Large intestine (tissue), 3 donors: ENCODE data around the gene PTPRM. TPM values are rescaled to one million over a fixed set of nuclear protein-coding genes. Genes with fewer than 3 reads are reported as not detected.

Source experiments
- DNase-seq, 2 donors: peaks; one replicate each; pipeline versions ENCODE4 v3.0.0 to v3.0.0-alpha.2; 2013
- H3K27ac ChIP-seq: one replicate; pipeline ENCODE4 v1.5.1; 2013; ENCODE audit warnings: low read length
- H3K27me3 ChIP-seq: 2 replicates; pipeline ENCODE4 v1.6.1; 2013; ENCODE audit warnings: low read length; ENCODE audit not compliant: control insufficient read depth, insufficient read depth
- H3K36me3 ChIP-seq: 2 replicates; pipeline ENCODE4 v1.6.1; 2013; ENCODE audit warnings: low read length; ENCODE audit not compliant: control insufficient read depth, insufficient read depth
- H3K4me1 ChIP-seq: one replicate; pipeline ENCODE4 v1.6.1; 2013; ENCODE audit warnings: low read length; ENCODE audit not compliant: control insufficient read depth, insufficient read depth
- H3K4me3 ChIP-seq: one replicate; pipeline ENCODE4 v1.5.1; 2013; ENCODE audit warnings: low read length
- H3K9me3 ChIP-seq: one replicate; pipeline ENCODE4 v1.6.1; 2013; ENCODE audit warnings: mild to moderate bottlenecking, low read depth, low read length, moderate library complexity; ENCODE audit not compliant: control insufficient read depth
- WGBS: methylation state at CpG from one replicate; pipeline ENCODE4 v1.1.5; 2013; ENCODE audit warnings: low lambda C conversion rate; ENCODE audit not compliant: insufficient coverage; 5-methylcytosine and 5-hydroxymethylcytosine counted together
- polyA plus RNA-seq: library from polyadenylated mRNA; unstranded; fragments of 120-200 nt; gene quantifications from one replicate; pipeline ENCODE4 v1.2.1, GENCODE V29; 2013

Gene PTPRM
- polyA plus RNA-seq, 1 donor: 27.2 TPM

GRCh38 chr18:8165095-8165494, 598.0 kb downstream of the PTPRM start:
- no CpG with 5 or more reads among the region's 6 CpGs for WGBS
- no peak for DNase-seq
- H3K27ac ChIP-seq: no peak overlapping the region

DNA sequence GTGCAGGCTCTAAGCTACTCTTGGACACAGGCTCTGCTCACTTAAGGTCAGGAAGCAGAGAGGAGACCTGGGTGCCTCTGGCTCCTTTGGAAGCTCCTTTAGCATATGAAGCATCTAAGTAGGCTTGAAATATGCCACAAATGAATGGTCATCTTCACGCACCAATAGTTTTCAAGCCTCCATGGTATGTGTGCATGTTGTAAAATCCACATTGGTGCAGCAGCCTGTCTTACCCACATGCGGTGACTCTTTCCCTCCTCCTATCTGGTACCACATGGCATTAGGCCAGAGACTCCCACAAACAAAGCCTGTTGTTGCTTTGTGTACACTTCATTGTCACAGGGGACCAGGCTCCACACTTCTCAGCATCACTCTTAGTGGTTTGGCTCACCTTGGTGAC, 599.9 kb downstream of the PTPRM start:
- no CpG with 5 or more reads among the region's 2 CpGs for WGBS
- H3K4me1 ChIP-seq: no peaks in the 10 kb centered on the region
- no peak overlapping the region for H3K4me3 ChIP-seq
- H3K27me3 ChIP-seq: no peaks in the 10 kb centered on the region
- H3K36me3 ChIP-seq: no peaks in the 10 kb centered on the region
- DNase-seq: no peak
- no peak overlapping the region for H3K27ac ChIP-seq
- no peaks in the 10 kb centered on the region for H3K9me3 ChIP-seq

More at GRCh38 chr18:8165095-8165494, 598.0 kb downstream of the PTPRM start:
- Histone ChIP-seq H3K4me1 (no peaks in the 10 kb centered on the region), H3K9me3 (no peaks in the 10 kb centered on the region), H3K36me3 (no peaks in the 10 kb centered on the region), H3K27me3 (no peaks in the 10 kb centered on the region), H3K4me3 (no peak overlapping the region)

- Histone ChIP-seq H3K27ac (no peak overlapping the region), H3K27me3 (no peaks in the 10 kb centered on the region), H3K36me3 (no peaks in the 10 kb centered on the region), H3K9me3 (no peaks in the 10 kb centered on the region), H3K4me3 (no peak overlapping the region), H3K4me1 (no peaks in the 10 kb centered on the region)
- WGBS: no CpG with 5 or more reads among the region's 4 CpGs
- no peak for DNase-seq
Observed at GRCh38 chr18:8167673-8168072, 600.6 kb downstream of the PTPRM start.

DNA sequence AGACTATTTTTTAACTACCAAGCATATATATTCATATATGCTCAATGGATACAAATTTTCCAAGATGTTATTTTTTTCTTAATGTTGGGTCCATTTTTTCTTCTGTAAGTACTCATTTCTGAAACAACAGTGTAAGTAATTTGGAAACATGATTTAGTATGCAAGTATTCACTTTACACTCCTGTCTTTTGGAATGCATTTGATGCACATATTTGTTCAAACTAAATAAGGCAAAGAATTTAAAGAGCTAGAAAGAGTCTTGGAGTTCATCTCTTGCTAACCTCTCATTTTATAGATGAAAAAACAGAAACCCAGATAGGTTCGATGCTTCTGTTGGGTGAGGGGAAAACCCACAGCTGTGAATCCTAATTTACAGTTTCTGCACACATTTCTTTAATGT, 602.6 kb downstream of the PTPRM start:
- WGBS: no CpG with 5 or more reads among the region's 1 CpG
- H3K4me1 ChIP-seq: no peaks in the 10 kb centered on the region
- no peaks in the 10 kb centered on the region for H3K9me3 ChIP-seq
- no peak overlapping the region for H3K27ac ChIP-seq
- H3K4me3 ChIP-seq: no peak overlapping the region
- no peaks in the 10 kb centered on the region for H3K36me3 ChIP-seq
- H3K27me3 ChIP-seq: no peaks in the 10 kb centered on the region
- DNase-seq: no peak

- Histone ChIP-seq H3K27me3 (no peaks in the 10 kb centered on the region), H3K27ac (no peak overlapping the region), H3K9me3 (no peaks in the 10 kb centered on the region), H3K4me3 (no peak overlapping the region), H3K36me3 (no peaks in the 10 kb centered on the region), H3K4me1 (no peaks in the 10 kb centered on the region)
- WGBS: no CpG with 5 or more reads among the region's 2 CpGs
- no peak for DNase-seq
Observed at GRCh38 chr18:8174771-8175170, 607.7 kb downstream of the PTPRM start.

DNA sequence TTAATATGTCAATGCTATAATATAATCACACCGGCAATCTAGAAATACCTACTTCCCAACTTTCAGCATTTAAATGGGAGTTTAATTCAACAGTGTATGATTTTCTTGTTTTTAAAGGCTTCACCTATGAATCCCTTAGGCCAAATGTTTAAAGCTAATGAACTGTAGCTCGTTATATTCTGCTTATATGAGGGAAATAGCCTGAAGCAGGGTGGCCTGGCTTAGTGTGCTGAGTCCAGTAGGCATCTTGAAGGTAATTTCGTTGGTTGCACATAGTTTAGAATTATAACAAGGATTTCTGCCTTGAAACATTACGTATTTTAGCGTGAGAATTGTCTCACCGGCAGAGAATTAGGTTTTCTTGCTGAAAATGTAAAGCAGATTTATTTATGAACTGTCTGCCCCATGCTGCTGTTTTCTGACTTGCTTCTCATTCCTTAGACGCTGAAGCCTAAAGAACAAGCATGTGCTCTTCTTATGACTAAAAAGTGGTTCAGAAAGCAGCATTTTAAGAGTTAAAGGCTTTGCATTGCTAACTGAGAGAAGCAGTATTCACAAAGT, 608.5 kb downstream of the PTPRM start:
- no peaks in the 10 kb centered on the region for H3K9me3 ChIP-seq
- H3K4me3 ChIP-seq: no peak overlapping the region
- H3K36me3 ChIP-seq: no peaks in the 10 kb centered on the region
- no peaks in the 10 kb centered on the region for H3K4me1 ChIP-seq
- 83% methylated on average over 5 of the region's 7 CpGs for WGBS
- no peak overlapping the region for H3K27ac ChIP-seq
- no peak for DNase-seq
- H3K27me3 ChIP-seq: no peaks in the 10 kb centered on the region

DNA sequence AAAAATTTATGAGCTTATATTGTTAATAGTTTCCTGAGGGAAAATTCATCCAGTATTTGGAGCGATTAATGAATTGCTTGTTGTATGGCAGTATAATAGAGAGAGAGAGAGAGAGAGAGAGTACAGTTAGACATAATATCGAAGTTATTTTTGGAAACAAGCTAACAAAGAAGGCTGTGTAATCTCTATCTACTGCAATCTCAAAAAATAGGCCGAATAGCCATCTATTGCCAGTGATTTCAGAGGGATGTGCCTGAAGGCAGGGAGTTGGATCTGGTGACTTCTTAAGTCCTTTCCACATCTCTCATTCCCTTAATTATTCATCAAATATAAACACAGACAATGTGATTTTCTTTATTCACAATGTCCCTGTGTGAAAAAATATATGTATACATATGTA, 609.0 kb downstream of the PTPRM start:
- no peak overlapping the region for H3K4me3 ChIP-seq
- H3K36me3 ChIP-seq: no peaks in the 10 kb centered on the region
- no peaks in the 10 kb centered on the region for H3K27me3 ChIP-seq
- 83% methylated on average over 1 of the region's 3 CpGs for WGBS
- no peaks in the 10 kb centered on the region for H3K4me1 ChIP-seq
- DNase-seq: no peak
- no peak overlapping the region for H3K27ac ChIP-seq
- no peaks in the 10 kb centered on the region for H3K9me3 ChIP-seq

- no peak overlapping the region for H3K4me3 ChIP-seq
- DNase-seq: no peak
- WGBS: no CpG with 5 or more reads among the region's 4 CpGs
- no peak overlapping the region for H3K27ac ChIP-seq
- H3K9me3 ChIP-seq: no peaks in the 10 kb centered on the region
- no peaks in the 10 kb centered on the region for H3K27me3 ChIP-seq
- H3K36me3 ChIP-seq: no peaks in the 10 kb centered on the region
- H3K4me1 ChIP-seq: no peaks in the 10 kb centered on the region
Observed at GRCh38 chr18:8176554-8176953, 609.4 kb downstream of the PTPRM start.

- no CpG with 5 or more reads among the region's 3 CpGs for WGBS
- peak; percentile 7 to 22 for DNase-seq
- no peak overlapping the region for H3K4me3 ChIP-seq
- no peak overlapping the region for H3K27ac ChIP-seq
- H3K4me1 ChIP-seq: no peaks in the 10 kb centered on the region
- no peaks in the 10 kb centered on the region for H3K27me3 ChIP-seq
- no peaks in the 10 kb centered on the region for H3K9me3 ChIP-seq
- no peaks in the 10 kb centered on the region for H3K36me3 ChIP-seq
Observed at GRCh38 chr18:8177330-8178016, 610.4 kb downstream of the PTPRM start.

DNA sequence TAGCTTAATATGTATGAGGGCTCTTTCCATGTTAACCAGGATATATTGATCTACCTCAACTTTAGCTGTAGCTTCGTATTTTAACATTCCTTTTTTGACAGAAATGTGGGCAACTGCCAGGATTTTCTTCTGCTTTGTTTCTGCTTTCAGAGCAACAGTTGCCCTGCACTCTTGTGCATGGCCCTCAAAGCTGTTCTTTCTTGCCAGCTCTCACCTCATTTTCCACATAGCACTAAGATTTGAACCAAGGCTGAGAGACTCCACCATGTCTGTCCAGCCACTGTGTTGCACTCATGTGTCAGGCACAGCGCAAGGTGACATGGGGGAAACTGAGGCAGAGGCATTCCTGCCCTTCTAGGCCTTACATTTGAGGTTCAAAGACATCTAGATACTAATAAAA, 619.3 kb downstream of the PTPRM start:
- no peaks in the 10 kb centered on the region for H3K27me3 ChIP-seq

DNA sequence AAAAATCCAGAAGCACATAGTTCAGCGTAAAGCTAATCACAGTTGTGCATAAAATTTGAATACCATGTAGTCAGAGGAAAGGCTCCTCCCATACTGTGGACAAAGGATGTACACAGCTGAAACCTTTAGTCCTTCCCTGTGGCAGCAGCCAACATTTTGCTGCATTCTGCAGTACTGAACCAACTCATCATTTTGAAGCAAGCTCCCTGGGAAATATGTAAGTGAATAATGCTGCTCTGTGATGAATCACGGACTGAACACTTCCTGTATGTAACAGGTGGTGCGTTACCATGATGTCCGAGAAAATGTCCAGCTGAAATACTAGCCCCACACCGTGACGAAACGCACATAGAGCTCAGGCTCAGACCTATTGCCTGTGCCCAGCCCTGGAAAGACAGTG, 621.1 kb downstream of the PTPRM start:
- Histone ChIP-seq H3K27me3 (no peaks in the 10 kb centered on the region), H3K9me3 (no peaks in the 10 kb centered on the region), H3K4me3 (no peak overlapping the region), H3K27ac (no peak overlapping the region), H3K36me3 (no peaks in the 10 kb centered on the region), H3K4me1 (no peaks in the 10 kb centered on the region)
- no CpG with 5 or more reads among the region's 7 CpGs for WGBS
- peak in 1 of 2 donors; percentile 7 for DNase-seq

More for the DNA sequence above, 619.3 kb downstream of the PTPRM start:
- H3K9me3 ChIP-seq: no peaks in the 10 kb centered on the region
- WGBS: 100% methylated on average over 1 of the region's 2 CpGs
- no peak for DNase-seq
- H3K27ac ChIP-seq: no peak overlapping the region
- H3K4me3 ChIP-seq: no peak overlapping the region
- no peaks in the 10 kb centered on the region for H3K4me1 ChIP-seq
- H3K36me3 ChIP-seq: no peaks in the 10 kb centered on the region
